GM23338 (cell line): ENCODE measurements around the gene INPP5A. TPM values are rescaled to one million over a fixed set of nuclear protein-coding genes. Genes with fewer than 3 reads are reported as not detected.
A peak's percentile ranks its signal among the peaks of the same experiment; 100 is the strongest.

Experiments
- ATAC-seq: fragments of 200-7000 bp; cut with Tn5 transposase; 3 replicates; pipeline ENCODE4 v1.9.1; 2020
- DNase-seq: peaks from one replicate; pipeline ENCODE4 v3.0.0-alpha.2; 2015; ENCODE audit warnings: low spot score
- H2AFZ ChIP-seq: fragments of 200-600 bp; sonication (generic); 2 replicates; pipeline ENCODE4 v1.8.0; 2016; ENCODE audit warnings: antibody characterized with exemption, mild to moderate bottlenecking, moderate library complexity
- H3F3A ChIP-seq: fragments of 200-600 bp; sonication (generic); replicated peaks from 2 replicates; pipeline ENCODE4 v1.8.0; 2017; ENCODE audit warnings: antibody characterized with exemption, mixed run types, low read depth
- H3K27ac ChIP-seq: fragments of 200-600 bp; sonication (generic); 2 replicates; pipeline ENCODE4 v1.6.1; 2016; ENCODE audit warnings: low read depth
- H3K27me3 ChIP-seq: fragments of 200-600 bp; sonication (generic); 2 replicates; pipeline ENCODE4 v1.8.0; 2016; ENCODE audit warnings: mild to moderate bottlenecking, mixed run types, moderate library complexity; ENCODE audit not compliant: insufficient read depth
- H3K36me3 ChIP-seq: fragments of 200-600 bp; sonication (generic); 2 replicates; pipeline ENCODE4 v1.8.0; 2016; ENCODE audit warnings: mild to moderate bottlenecking; ENCODE audit not compliant: insufficient read depth
- H3K4me1 ChIP-seq: fragments of 200-600 bp; sonication (generic); 2 replicates; pipeline ENCODE4 v1.8.0; 2016; ENCODE audit warnings: mild to moderate bottlenecking, moderate library complexity; ENCODE audit not compliant: insufficient read depth
- H3K4me2 ChIP-seq: fragments of 200-600 bp; sonication (generic); 2 replicates; pipeline ENCODE4 v1.7.1; 2017; ENCODE audit warnings: mixed run types
- H3K4me3 ChIP-seq: fragments of 200-600 bp; sonication (generic); 2 replicates; pipeline ENCODE4 v1.6.1; 2016; ENCODE audit warnings: mixed run types
- H3K79me2 ChIP-seq: fragments of 200-600 bp; sonication (generic); replicated peaks from 2 replicates; pipeline ENCODE4 v1.8.0; 2017; ENCODE audit warnings: mild to moderate bottlenecking; ENCODE audit not compliant: insufficient read depth
- H3K9me2 ChIP-seq: fragments of 200-600 bp; sonication (generic); 2 replicates; pipeline ENCODE4 v1.8.0; 2017; ENCODE audit not compliant: insufficient read depth
- H4K20me1 ChIP-seq: fragments of 200-600 bp; sonication (generic); replicated peaks from 2 replicates; pipeline ENCODE4 v1.8.0; 2017; ENCODE audit warnings: mild to moderate bottlenecking; ENCODE audit not compliant: insufficient read depth
- H3K27ac Mint-ChIP-seq: 2 replicates; pipeline ENCODE4 v1.8.0; 2020; ENCODE audit warnings: inconsistent platforms, mild to moderate bottlenecking, moderate library complexity, mixed read lengths
- H3K27me3 Mint-ChIP-seq: 3 replicates; pipeline ENCODE4 v1.8.0; 2022; ENCODE audit warnings: low read depth, mild to moderate bottlenecking, moderate library complexity, mixed read lengths, inconsistent platforms; ENCODE audit not compliant: insufficient read depth, poor library complexity
- H3K36me3 Mint-ChIP-seq: 3 replicates; pipeline ENCODE4 v1.8.0; 2021; ENCODE audit warnings: low read depth, mild to moderate bottlenecking, inconsistent platforms, moderate library complexity, mixed read lengths
- H3K4me1 Mint-ChIP-seq: 3 replicates; pipeline ENCODE4 v1.8.0; 2020; ENCODE audit warnings: mild to moderate bottlenecking, inconsistent platforms, mixed read lengths
- H3K4me3 Mint-ChIP-seq: 3 replicates; pipeline ENCODE4 v1.8.0; 2021; ENCODE audit warnings: moderate library complexity, mild to moderate bottlenecking, inconsistent platforms, mixed read lengths
- H3K9me3 Mint-ChIP-seq: 3 replicates; pipeline ENCODE4 v1.8.0; 2020; ENCODE audit warnings: moderate library complexity, mild to moderate bottlenecking, inconsistent platforms, mixed read lengths
- CREB1 ChIP-seq: fragments of 250-450 bp; sonication (Bioruptor Pico); IDR thresholded peaks from 2 replicates; pipeline ENCODE4 v1.5.0; 2020; ENCODE audit warnings: low read depth, mild to moderate bottlenecking, moderate library complexity
- CTCF ChIP-seq, 2 experiments: fragments of 200-600 bp in 1 of 2; sonication (generic) in 1 of 2; conservative IDR thresholded peaks; 2 replicates each; pipeline versions ENCODE4 v1.5.1 to v1.6.1; 2016 to 2017; ENCODE audit warnings: antibody characterized with exemption in 2 of 2, low read depth in 2 of 2, mild to moderate bottlenecking in 2 of 2, moderate library complexity in 1 of 2
- EZH2 ChIP-seq: fragments of 200-600 bp; sonication (generic); IDR thresholded peaks from one replicate; pipeline ENCODE4 v1.8.0; 2017; ENCODE audit warnings: antibody characterized with exemption, mild to moderate bottlenecking, low read depth; ENCODE audit not compliant: unreplicated experiment
- EZH2phosphoT487 ChIP-seq: fragments of 200-600 bp; sonication (generic); IDR thresholded peaks from one replicate; pipeline ENCODE4 v1.8.1; 2018; ENCODE audit warnings: antibody characterized with exemption; ENCODE audit not compliant: unreplicated experiment
- JUNB ChIP-seq: IDR thresholded peaks from one replicate; pipeline ENCODE4 v1.6.1; 2016; ENCODE audit warnings: antibody characterized with exemption; ENCODE audit not compliant: unreplicated experiment
- NANOG ChIP-seq: IDR thresholded peaks from 2 replicates; pipeline ENCODE4 v1.6.1; 2016; ENCODE audit warnings: antibody characterized with exemption, borderline replicate concordance
- POLR2AphosphoS5 ChIP-seq: IDR thresholded peaks from 2 replicates; pipeline ENCODE4 v1.6.1; 2016; ENCODE audit warnings: antibody characterized with exemption, low read depth
- STAT1 ChIP-seq: IDR thresholded peaks from one replicate; pipeline ENCODE4 v1.6.1; 2016; ENCODE audit warnings: antibody characterized with exemption; ENCODE audit not compliant: unreplicated experiment
- ZNF114 ChIP-seq: fragments of 250-450 bp; sonication (Bioruptor Pico); IDR thresholded peaks from 2 replicates; pipeline ENCODE4 v1.5.0; 2020; ENCODE audit warnings: mild to moderate bottlenecking, moderate library complexity
- ZNF331 ChIP-seq: fragments of 250-450 bp; sonication (Bioruptor Pico); IDR thresholded peaks from 2 replicates; pipeline ENCODE4 v1.5.0; 2020; ENCODE audit warnings: low read depth, mild to moderate bottlenecking, moderate library complexity
- polyA plus RNA-seq: library from polyadenylated mRNA; unstranded; fragments of >200 nt; fragmentation: Nextera tagmentation; extraction: Ambion mirVana; gene quantifications from 2 replicates; pipeline ENCODE4 v1.2.1, GENCODE V29; 2016
- total RNA-seq: library from RNA; depleted of rRNA; stranded (reverse); fragments of >200 nt; shearing (Covaris generic); gene quantifications from 2 replicates; pipeline ENCODE4 v1.2.3, GENCODE V29; 2014
- TF ChIP-seq, protein P1 (sequence below): fragments of 250-450 bp; sonication (Bioruptor Pico); IDR thresholded peaks from 2 replicates; pipeline ENCODE4 v1.5.0; 2020; ENCODE audit warnings: mild to moderate bottlenecking, moderate library complexity
- TF ChIP-seq, protein P2 (sequence below): IDR thresholded peaks from 2 replicates; pipeline ENCODE4 v1.6.1; 2016; ENCODE audit warnings: antibody characterized with exemption
- TF ChIP-seq, protein P3 (sequence below): IDR thresholded peaks from one replicate; pipeline ENCODE4 v1.6.1; 2018; ENCODE audit warnings: antibody characterized with exemption; ENCODE audit not compliant: unreplicated experiment

INPP5A gene
- total and polyA plus RNA-seq, 2 experiments from 2014 or later, result 5.9 to 40.6 TPM

DNA sequence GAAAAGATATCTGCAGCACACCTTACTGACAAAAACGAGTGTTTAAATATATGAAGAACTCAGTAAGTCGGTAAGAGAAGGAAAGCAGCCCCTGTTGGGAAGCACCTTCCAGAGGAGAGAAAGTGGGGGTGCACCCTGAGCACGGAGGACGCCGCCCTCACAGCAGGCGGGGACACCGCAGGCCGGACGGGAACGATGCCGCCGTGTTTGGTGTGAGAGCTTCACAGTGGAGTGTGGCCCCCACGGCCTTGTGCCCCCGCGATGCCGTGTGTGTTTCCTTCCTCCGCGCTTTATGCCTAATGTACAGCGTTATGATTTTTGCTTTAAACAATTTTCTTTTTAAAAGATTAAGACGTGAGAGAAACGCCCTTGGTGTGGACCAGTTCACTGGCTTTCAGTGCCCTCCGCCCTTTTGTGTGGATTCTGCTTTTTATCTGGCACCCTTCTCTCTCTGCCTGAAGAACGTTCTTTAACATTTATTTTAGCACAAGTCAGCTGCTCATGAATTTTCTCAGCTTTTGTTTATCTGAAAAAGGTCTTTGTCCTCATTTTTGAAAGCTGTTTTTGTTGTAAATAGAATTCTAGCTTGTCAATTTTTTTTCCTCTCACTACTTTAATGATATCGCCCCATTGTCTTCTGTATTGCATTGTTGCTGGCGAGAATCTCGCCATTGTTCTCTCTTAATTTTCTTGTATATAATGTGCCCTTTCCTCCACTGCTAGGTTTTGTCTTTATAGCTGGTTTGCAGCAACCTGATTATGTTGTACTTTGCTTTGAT, 110.7 kb downstream of the INPP5A start:
- H3K36me3 ChIP-seq, result no peaks in the 10 kb centered on the region; the same call in 1 of the 2 replicates
- no peaks in the 10 kb centered on the region for H3K4me1 ChIP-seq
- no peak overlapping the region for H3K4me2 ChIP-seq
- no peaks in the 10 kb centered on the region for H3K9me2 ChIP-seq
- H3K79me2 ChIP-seq, result no peaks in the 10 kb centered on the region
- Mint-ChIP-seq H3K36me3 (no peaks in the 10 kb centered on the region), H3K4me3 (no peak overlapping the region), H3K9me3 (no peaks in the 10 kb centered on the region), H3K27me3 (peaks cover 3% of the 10 kb centered on the region), H3K4me1 (peaks cover 3% of the 10 kb centered on the region; the same call in 2 of the 3 replicates), H3K27ac (no peak overlapping the region)
- H3K27ac ChIP-seq, result no peak overlapping the region
- no peaks in the 10 kb centered on the region for H3K27me3 ChIP-seq
- DNase-seq, result no peak
- H4K20me1 ChIP-seq, result no peaks in the 10 kb centered on the region
- TF ChIP-seq NANOG (no peak), CTCF (conservative IDR thresholded peaks at IDR 0.05; ENCODE audit: low read depth in 2 of 2) (no peak), ZNF331 (no peak), CREB1 (CRISPR knock-in tag) (no peak), EZH2 (no peak), JUNB (no peak), POLR2AphosphoS5 (no peak), EZH2phosphoT487 (no peak), STAT1 (no peak), ZNF114 (CRISPR knock-in tag) (no peak)
- TF ChIP-seq, protein P1, sequence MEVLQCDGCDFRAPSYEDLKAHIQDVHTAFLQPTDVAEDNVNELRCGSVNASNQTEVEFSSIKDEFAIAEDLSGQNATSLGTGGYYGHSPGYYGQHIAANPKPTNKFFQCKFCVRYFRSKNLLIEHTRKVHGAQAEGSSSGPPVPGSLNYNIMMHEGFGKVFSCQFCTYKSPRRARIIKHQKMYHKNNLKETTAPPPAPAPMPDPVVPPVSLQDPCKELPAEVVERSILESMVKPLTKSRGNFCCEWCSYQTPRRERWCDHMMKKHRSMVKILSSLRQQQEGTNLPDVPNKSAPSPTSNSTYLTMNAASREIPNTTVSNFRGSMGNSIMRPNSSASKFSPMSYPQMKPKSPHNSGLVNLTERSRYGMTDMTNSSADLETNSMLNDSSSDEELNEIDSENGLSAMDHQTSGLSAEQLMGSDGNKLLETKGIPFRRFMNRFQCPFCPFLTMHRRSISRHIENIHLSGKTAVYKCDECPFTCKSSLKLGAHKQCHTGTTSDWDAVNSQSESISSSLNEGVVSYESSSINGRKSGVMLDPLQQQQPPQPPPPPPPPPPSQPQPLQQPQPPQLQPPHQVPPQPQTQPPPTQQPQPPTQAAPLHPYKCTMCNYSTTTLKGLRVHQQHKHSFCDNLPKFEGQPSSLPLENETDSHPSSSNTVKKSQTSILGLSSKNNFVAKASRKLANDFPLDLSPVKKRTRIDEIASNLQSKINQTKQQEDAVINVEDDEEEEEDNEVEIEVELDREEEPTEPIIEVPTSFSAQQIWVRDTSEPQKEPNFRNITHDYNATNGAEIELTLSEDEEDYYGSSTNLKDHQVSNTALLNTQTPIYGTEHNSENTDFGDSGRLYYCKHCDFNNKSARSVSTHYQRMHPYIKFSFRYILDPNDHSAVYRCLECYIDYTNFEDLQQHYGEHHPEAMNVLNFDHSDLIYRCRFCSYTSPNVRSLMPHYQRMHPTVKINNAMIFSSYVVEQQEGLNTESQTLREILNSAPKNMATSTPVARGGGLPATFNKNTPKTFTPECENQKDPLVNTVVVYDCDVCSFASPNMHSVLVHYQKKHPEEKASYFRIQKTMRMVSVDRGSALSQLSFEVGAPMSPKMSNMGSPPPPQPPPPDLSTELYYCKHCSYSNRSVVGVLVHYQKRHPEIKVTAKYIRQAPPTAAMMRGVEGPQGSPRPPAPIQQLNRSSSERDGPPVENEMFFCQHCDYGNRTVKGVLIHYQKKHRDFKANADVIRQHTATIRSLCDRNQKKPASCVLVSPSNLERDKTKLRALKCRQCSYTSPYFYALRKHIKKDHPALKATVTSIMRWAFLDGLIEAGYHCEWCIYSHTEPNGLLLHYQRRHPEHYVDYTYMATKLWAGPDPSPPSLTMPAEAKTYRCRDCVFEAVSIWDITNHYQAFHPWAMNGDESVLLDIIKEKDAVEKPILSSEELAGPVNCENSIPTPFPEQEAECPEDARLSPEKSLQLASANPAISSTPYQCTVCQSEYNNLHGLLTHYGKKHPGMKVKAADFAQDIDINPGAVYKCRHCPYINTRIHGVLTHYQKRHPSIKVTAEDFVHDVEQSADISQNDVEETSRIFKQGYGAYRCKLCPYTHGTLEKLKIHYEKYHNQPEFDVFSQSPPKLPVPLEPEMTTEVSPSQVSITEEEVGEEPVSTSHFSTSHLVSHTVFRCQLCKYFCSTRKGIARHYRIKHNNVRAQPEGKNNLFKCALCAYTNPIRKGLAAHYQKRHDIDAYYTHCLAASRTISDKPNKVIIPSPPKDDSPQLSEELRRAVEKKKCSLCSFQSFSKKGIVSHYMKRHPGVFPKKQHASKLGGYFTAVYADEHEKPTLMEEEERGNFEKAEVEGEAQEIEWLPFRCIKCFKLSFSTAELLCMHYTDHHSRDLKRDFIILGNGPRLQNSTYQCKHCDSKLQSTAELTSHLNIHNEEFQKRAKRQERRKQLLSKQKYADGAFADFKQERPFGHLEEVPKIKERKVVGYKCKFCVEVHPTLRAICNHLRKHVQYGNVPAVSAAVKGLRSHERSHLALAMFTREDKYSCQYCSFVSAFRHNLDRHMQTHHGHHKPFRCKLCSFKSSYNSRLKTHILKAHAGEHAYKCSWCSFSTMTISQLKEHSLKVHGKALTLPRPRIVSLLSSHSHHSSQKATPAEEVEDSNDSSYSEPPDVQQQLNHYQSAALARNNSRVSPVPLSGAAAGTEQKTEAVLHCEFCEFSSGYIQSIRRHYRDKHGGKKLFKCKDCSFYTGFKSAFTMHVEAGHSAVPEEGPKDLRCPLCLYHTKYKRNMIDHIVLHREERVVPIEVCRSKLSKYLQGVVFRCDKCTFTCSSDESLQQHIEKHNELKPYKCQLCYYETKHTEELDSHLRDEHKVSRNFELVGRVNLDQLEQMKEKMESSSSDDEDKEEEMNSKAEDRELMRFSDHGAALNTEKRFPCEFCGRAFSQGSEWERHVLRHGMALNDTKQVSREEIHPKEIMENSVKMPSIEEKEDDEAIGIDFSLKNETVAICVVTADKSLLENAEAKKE (CRISPR knock-in tag), result no peak
- TF ChIP-seq, protein P2, sequence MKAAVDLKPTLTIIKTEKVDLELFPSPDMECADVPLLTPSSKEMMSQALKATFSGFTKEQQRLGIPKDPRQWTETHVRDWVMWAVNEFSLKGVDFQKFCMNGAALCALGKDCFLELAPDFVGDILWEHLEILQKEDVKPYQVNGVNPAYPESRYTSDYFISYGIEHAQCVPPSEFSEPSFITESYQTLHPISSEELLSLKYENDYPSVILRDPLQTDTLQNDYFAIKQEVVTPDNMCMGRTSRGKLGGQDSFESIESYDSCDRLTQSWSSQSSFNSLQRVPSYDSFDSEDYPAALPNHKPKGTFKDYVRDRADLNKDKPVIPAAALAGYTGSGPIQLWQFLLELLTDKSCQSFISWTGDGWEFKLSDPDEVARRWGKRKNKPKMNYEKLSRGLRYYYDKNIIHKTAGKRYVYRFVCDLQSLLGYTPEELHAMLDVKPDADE, result no peak
- TF ChIP-seq, protein P3, sequence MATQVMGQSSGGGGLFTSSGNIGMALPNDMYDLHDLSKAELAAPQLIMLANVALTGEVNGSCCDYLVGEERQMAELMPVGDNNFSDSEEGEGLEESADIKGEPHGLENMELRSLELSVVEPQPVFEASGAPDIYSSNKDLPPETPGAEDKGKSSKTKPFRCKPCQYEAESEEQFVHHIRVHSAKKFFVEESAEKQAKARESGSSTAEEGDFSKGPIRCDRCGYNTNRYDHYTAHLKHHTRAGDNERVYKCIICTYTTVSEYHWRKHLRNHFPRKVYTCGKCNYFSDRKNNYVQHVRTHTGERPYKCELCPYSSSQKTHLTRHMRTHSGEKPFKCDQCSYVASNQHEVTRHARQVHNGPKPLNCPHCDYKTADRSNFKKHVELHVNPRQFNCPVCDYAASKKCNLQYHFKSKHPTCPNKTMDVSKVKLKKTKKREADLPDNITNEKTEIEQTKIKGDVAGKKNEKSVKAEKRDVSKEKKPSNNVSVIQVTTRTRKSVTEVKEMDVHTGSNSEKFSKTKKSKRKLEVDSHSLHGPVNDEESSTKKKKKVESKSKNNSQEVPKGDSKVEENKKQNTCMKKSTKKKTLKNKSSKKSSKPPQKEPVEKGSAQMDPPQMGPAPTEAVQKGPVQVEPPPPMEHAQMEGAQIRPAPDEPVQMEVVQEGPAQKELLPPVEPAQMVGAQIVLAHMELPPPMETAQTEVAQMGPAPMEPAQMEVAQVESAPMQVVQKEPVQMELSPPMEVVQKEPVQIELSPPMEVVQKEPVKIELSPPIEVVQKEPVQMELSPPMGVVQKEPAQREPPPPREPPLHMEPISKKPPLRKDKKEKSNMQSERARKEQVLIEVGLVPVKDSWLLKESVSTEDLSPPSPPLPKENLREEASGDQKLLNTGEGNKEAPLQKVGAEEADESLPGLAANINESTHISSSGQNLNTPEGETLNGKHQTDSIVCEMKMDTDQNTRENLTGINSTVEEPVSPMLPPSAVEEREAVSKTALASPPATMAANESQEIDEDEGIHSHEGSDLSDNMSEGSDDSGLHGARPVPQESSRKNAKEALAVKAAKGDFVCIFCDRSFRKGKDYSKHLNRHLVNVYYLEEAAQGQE, result no peak
- no peak overlapping the region for H2AFZ ChIP-seq
- peak; percentile 22; the same call in 2 of the 3 replicates for ATAC-seq
- H3K4me3 ChIP-seq, result no peak overlapping the region
- no peaks in the 10 kb centered on the region for H3F3A ChIP-seq
